Ishikawa (cell line): ENCODE measurements around the gene ACAD11.

Source experiments
- CEBPB ChIP-seq: IDR thresholded peaks from 2 replicates; pipeline ENCODE4 v1.6.1; 2012
- CREB1 ChIP-seq: IDR thresholded peaks from 2 replicates; pipeline ENCODE4 v1.6.1; 2012; ENCODE audit warnings: low read depth
- EGR1 ChIP-seq: IDR thresholded peaks from 2 replicates; pipeline ENCODE4 v1.6.1; 2012
- EP300 ChIP-seq: IDR thresholded peaks from 2 replicates; pipeline ENCODE4 v1.6.1; 2012; ENCODE audit warnings: borderline replicate concordance
- FOXM1 ChIP-seq: IDR thresholded peaks from 2 replicates; pipeline ENCODE4 v1.6.1; 2012; ENCODE audit warnings: low read depth, borderline replicate concordance
- NFIC ChIP-seq: IDR thresholded peaks from 2 replicates; pipeline ENCODE4 v1.6.1; 2012
- RAD21 ChIP-seq: IDR thresholded peaks from 2 replicates; pipeline ENCODE4 v1.6.1; 2012; ENCODE audit warnings: low read depth
- REST ChIP-seq: IDR thresholded peaks from 2 replicates; pipeline ENCODE4 v1.6.1; 2012; ENCODE audit warnings: low read depth, mild to moderate bottlenecking
- TAF1 ChIP-seq: IDR thresholded peaks from 2 replicates; pipeline ENCODE4 v1.6.1; 2012; ENCODE audit warnings: low read depth, mild to moderate bottlenecking
- TCF12 ChIP-seq: IDR thresholded peaks from 2 replicates; pipeline ENCODE4 v1.6.1; 2012; ENCODE audit warnings: low read depth
- TEAD4 ChIP-seq: IDR thresholded peaks from 2 replicates; pipeline ENCODE4 v1.6.1; 2012
- USF1 ChIP-seq: IDR thresholded peaks from 2 replicates; pipeline ENCODE4 v1.6.1; 2012
- YY1 ChIP-seq: IDR thresholded peaks from 2 replicates; pipeline ENCODE4 v1.6.1; 2012; ENCODE audit warnings: low read depth
- ZBTB7A ChIP-seq: IDR thresholded peaks from 2 replicates; pipeline ENCODE4 v1.6.1; 2012; ENCODE audit warnings: low read depth
- TF ChIP-seq, protein P1 (sequence below): IDR thresholded peaks from 2 replicates; pipeline ENCODE4 v1.6.1; 2012

Gene ACAD11

GRCh38 chr3:132682201-132682600, 22.6 kb upstream of the ACAD11 start:
- TF ChIP-seq TCF12, result no peak
- TF ChIP-seq YY1, result no peak

GRCh38 chr3:132681421-132681820, 21.8 kb upstream of the ACAD11 start:
- TF ChIP-seq EP300 (no peak), CEBPB (no peak), TEAD4 (no peak), NFIC (no peak), TCF12 (no peak), TAF1 (no peak), EGR1 (no peak), ZBTB7A (no peak), CREB1 (no peak), FOXM1 (no peak), REST (no peak), YY1 (no peak), USF1 (no peak), RAD21 (no peak)
- TF ChIP-seq, protein P1, sequence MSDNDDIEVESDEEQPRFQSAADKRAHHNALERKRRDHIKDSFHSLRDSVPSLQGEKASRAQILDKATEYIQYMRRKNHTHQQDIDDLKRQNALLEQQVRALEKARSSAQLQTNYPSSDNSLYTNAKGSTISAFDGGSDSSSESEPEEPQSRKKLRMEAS, result no peak

- TF ChIP-seq EP300 (no peak), CEBPB (no peak), EGR1 (no peak), CREB1 (no peak), YY1 (no peak)
Observed at GRCh38 chr3:132679911-132680310, 20.3 kb upstream of the ACAD11 start.

DNA sequence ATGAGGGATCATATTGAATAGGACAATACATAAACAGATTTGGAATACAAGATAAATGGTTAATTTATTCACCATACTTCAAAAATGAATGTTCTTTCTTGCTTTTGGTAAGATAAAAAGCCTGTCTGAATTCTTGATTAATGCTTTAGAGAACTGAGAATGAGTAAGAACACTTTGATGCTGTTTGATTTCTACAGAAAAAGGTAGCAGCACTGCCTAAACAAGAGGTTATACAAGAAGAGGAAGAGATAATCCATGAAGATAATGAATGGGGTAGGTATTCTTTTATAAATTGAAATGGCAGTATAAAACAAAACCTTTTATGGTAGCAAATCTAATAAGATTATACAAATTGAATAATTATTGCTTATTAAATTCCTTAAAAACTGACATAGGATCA, 15.8 kb upstream of the ACAD11 start:
- TF ChIP-seq REST (no peak), ZBTB7A (no peak), USF1 (no peak), EP300 (no peak), FOXM1 (no peak), EGR1 (no peak), TAF1 (no peak), NFIC (no peak), TCF12 (no peak), CREB1 (no peak), RAD21 (no peak)
- TF ChIP-seq, protein P1, result no peak

GRCh38 chr3:132669256-132669777, 9.7 kb upstream of the ACAD11 start:
- TF ChIP-seq CEBPB (no peak), ZBTB7A (no peak), USF1 (no peak), TEAD4 (no peak), FOXM1 (no peak), EGR1 (no peak), RAD21 (no peak), REST (no peak), EP300 (no peak), TAF1 (no peak), TCF12 (no peak), NFIC (no peak), YY1 (no peak)
- TF ChIP-seq, protein P1, result no peak
